Measurements from ENCODE around the gene ZNF513. TPM values are rescaled to one million over a fixed set of nuclear protein-coding genes. Genes with fewer than 3 reads are reported as not detected.

ZNF513 gene, protein sequence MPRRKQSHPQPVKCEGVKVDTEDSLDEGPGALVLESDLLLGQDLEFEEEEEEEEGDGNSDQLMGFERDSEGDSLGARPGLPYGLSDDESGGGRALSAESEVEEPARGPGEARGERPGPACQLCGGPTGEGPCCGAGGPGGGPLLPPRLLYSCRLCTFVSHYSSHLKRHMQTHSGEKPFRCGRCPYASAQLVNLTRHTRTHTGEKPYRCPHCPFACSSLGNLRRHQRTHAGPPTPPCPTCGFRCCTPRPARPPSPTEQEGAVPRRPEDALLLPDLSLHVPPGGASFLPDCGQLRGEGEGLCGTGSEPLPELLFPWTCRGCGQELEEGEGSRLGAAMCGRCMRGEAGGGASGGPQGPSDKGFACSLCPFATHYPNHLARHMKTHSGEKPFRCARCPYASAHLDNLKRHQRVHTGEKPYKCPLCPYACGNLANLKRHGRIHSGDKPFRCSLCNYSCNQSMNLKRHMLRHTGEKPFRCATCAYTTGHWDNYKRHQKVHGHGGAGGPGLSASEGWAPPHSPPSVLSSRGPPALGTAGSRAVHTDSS
- total RNA-seq, result 1 to 10 TPM; 6.9 to 9.0 TPM

DNA sequence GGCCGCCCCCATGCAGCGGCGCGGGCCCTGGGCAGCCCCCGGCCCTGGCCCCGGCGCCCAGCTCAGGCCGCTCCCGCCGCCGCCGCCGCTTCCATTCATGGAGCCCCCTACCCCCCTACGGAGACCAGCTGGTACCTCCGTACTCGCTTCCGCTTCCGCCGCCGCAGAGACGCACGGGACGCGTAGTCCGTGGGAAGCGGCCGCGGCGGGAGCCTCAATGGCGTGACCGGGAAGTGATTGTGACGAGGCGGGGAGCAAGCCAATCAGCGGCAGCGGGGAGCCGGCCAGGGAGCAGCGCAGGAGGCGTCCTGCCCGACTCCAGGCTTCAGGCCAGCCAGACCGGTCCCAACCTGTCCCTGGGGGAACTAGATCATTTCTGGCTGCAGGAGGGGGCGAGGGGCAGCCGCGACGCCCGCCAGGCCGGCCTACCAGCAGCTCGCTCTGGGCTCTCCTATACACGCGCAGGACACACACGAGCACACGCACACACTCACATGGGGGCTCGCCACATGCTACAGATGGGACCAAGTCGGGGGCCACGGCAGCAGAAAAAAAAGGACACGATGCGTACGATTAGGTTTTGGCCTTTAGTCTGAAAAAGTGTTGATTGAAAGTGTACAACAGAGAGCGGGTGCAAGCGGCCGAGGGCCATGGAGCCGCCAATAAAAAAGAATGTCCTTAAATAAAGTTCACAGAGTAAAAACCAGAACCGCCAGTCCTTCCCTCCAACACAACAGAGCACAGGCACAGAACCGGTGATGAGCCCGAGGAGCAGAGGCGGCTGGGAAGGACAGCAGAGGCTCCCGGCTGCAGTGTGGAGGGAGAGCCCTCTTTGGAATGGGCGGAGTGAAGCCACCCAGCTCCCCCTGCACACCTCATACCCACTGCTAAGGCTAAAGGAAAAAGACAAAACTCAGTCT is at the start of gene ZNF513:
Gene ZNF513 (minus strand): TSS at position 109 of the 920 bp plus-strand sequence. CDS start 208 bp downstream, outside the sequence.

DNA sequence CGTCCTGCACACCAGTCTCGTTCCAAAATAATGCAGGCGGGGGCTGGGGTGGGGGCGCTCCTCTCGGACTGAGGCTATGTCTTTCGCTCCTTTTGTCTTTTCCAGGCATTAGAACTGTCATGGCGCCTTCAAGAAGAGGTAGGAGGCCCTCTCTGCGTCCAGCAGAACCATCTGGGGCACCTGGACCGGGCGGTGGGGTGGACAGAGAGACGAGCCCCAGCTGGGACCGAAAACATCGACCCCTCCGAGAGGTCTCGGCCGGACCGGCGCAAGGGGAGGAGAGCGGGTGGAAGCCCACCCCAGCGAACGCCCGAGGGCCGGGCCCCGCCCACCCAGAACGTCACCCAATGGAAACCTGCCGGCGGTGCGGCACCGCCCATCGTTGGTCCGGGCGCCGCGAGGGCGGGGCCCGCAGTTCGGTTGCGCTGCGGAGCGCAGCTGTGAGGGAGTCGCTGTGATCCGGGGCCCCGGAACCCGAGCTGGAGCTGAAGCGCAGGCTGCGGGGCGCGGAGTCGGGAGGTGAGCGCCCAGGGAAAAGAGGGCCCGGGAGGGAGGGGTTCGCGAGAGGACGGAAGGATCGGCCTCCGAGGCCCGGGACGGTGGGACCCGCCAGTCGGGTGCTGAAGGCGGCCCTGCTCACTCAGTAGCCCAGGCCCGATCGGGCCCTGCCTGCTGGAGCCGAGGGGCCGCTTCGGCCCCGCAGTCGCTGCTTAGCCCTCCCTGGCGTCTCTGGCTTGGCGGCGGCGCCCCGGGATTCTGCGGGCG is 47.9 kb upstream of the ZNF513 start, which contains the start of gene NRBP1:
Gene NRBP1 (plus strand): TSS at position 419 of the 765 bp plus-strand sequence. CDS start 4,643 bp downstream, outside the sequence.

DNA sequence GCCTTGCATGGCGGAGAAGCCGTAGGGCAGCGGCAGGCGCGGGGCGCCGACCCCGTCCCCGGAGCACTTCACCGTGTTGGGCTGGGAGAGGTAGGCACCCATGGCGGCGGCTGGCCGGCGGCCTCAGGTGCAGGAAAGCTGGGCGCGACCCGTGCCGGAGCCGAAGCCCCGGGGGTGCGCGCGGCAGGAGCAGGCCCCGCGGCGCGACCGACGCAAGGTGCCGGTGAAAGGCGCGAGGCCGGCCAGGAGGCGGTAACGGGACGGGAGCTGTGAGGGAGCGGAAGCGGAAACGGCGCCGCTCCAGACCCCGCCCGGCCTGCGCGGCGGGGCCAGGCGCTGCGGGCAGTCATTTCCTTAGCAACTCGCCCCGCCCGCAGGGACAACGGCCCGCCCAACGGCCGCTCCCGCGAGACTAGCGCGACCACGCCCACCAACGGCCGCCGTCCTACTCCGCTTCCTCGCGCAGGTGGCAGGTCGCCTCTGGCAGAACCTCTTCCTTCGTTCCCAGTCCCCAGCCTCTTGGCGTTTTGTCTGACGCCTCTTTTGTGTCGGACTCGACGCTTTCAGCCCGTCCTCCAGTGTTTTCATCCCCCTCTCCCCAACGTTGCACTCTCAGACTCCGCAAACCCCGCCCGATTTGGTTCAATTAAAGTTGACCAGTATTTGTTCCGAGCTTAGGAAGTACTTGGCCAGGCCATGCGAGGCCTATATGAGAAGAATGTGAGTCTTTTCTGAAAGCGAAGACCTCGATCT is 29.0 kb upstream of the ZNF513 start, which contains the start of gene PPM1G:
Gene PPM1G (minus strand): TSS at position 271 of the 753 bp plus-strand sequence. CDS start 169 bp downstream, at position 102.

DNA sequence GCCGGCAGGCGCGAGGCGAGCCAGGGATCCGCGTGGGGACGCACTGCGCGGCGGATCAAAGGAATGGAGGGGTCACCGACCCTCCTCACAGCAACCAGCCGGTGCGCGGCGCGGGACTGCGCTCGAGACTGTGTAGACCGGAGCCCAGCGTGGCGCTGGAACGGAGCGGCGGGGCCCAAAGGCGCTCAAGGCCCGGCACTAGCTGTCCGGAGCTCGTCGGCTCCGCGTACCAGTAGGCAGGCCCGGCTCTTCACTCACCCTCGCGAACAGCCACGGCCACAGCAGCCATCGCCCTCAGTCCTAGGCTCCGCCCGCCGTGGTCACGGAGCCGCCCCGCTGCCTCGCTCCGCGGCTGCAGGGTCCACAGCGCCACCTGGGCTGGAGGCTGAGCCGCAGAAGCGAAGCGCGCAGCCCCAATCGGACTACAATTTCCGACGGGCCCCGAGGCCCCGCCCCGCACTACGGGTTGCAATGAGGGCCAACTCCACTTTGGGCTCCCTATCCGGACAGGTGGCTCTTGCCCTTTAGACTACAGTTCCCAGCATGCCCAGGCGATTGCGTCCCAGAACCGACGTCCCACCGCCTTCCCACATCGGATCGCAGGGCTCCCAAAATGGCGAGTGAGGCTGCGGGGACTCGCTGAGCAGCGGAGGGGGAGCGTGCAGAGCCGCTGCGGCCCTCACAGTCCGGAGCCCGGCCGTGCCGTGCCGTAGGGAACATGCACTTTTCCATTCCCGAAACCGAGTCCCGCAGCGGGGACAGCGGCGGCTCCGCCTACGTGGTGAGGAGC is 10.3 kb downstream of the ZNF513 start, which contains the start of the genes EIF2B4 and SNX17:
Gene EIF2B4 (minus strand): TSS at position 313 of the 790 bp plus-strand sequence. CDS start 24 bp downstream, at position 289.
Gene SNX17 (plus strand): TSS at position 591 of the 790 bp plus-strand sequence. CDS start 128 bp downstream, at position 719.

DNA sequence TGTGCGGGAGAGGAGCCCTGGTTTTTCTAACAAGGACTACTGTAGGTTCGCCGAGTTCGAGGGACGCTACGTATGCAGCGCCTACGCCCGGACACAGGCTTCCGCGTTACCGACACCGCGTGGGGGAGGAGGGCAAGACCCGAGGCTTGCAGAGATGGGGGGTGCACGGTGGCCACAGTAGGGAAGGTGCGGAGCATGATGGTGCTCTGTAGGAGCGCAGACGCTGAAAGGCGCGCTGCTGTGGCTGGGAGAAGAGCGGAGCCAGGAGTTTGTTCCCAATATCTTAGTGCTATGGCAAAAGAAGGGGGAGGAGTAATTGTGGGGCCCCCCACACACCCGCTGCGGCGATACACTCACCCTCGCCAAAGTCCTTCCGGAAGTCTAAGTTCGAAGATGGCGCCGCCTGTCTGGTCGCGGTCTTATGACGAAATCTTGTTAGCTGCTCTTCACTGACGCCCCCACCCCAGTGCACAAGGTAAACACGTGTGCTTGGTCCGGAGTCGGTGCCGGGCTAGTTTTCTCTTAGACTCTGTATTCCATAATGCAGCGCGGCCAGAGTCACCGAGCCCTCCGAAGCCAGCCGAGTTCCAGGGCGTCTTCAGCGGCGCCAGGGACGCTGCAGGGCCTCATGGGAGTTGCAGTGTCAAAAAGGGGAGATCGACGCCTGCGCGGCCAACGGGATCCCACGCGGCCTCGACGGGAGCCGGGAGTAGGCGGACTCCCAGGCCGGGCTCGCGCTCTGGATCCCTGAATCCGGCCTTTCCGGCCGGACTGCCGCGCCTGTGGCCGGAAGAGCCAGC is 24.0 kb downstream of the ZNF513 start, which contains the start of gene GTF3C2:
Gene GTF3C2 (minus strand): TSS at position 383 of the 800 bp plus-strand sequence. CDS start 13,210 bp downstream, outside the sequence.

Other genes starting within 250 kb of the ZNF513 start
- 10 to 100 TPM; 56.8 to 75.6 TPM for gene PREB, start 246.1 kb downstream of the ZNF513 start, total RNA-seq
- gene PRR30, start 241.3 kb downstream of the ZNF513 start, total RNA-seq, result not detected
- not detected for gene TCF23, start 231.7 kb downstream of the ZNF513 start, total RNA-seq
- gene ATRAID, start 168.7 kb downstream of the ZNF513 start, total RNA-seq, result 100 to 1,000 TPM; 150 to 212 TPM
- 10 to 100 TPM; 35.8 to 87.9 TPM for gene SLC5A6, start 168.5 kb downstream of the ZNF513 start, total RNA-seq
- 10 to 100 TPM; 23.7 to 41.3 TPM for gene CAD, start 163.4 kb downstream of the ZNF513 start, total RNA-seq
- gene SLC30A3, start 117.7 kb downstream of the ZNF513 start, total RNA-seq, result under 1 TPM in 1 of 2 donors, not detected in 1; 0.34 TPM
- not detected for gene DNAJC5G, start 105.3 kb downstream of the ZNF513 start, total RNA-seq
- not detected for gene TRIM54, start 98.3 kb downstream of the ZNF513 start, total RNA-seq
- gene UCN, start 72.3 kb downstream of the ZNF513 start, total RNA-seq, result 1 to 10 TPM in 1 of 2 donors, under 1 TPM in 1; 0.67 to 2.1 TPM
- 100 to 1,000 TPM in 1 of 2 donors, 10 to 100 TPM in 1; 88.2 to 118 TPM for gene MPV17, start 57.6 kb downstream of the ZNF513 start, total RNA-seq
- gene GTF3C2, start 24.0 kb downstream of the ZNF513 start, total RNA-seq, result 10 to 100 TPM; 45.1 to 57.6 TPM
- gene EIF2B4, start 10.4 kb downstream of the ZNF513 start, total RNA-seq, result 10 to 100 TPM; 25.5 to 28.6 TPM
- gene SNX17, start 10.1 kb downstream of the ZNF513 start, total RNA-seq, result 100 to 1,000 TPM; 109 to 136 TPM
- 10 to 100 TPM; 48.9 to 98.6 TPM for gene PPM1G, start 28.9 kb upstream of the ZNF513 start, total RNA-seq
- 10 to 100 TPM; 89.9 to 95.3 TPM for gene NRBP1, start 47.9 kb upstream of the ZNF513 start, total RNA-seq
- not detected for gene KRTCAP3, start 61.6 kb upstream of the ZNF513 start, total RNA-seq
- 10 to 100 TPM; 16.0 to 22.4 TPM for gene IFT172, start 109.0 kb upstream of the ZNF513 start, total RNA-seq
- 1 to 10 TPM in 1 of 2 donors, under 1 TPM in 1; 0.33 to 2.1 TPM for gene FNDC4, start 114.5 kb upstream of the ZNF513 start, total RNA-seq
- gene GCKR, start 116.1 kb upstream of the ZNF513 start, total RNA-seq, result not detected
- 10 to 100 TPM; 17.6 to 26.0 TPM for gene ZNF512, start 202.3 kb upstream of the ZNF513 start, total RNA-seq
- 1 to 10 TPM; 1.3 to 2.1 TPM for gene CCDC121, start 248.3 kb upstream of the ZNF513 start, total RNA-seq
- 10 to 100 TPM; 25.1 to 38.6 TPM for gene GPN1, start 248.3 kb upstream of the ZNF513 start, total RNA-seq

Measured in melanocyte of skin (primary cell).